Endothelial cell of umbilical vein (primary cell): ENCODE data around the gene COG2. TPM values are rescaled to one million over a fixed set of nuclear protein-coding genes. Genes with fewer than 3 reads are reported as not detected.

Source experiments
- BruUV-seq: library from RNA; stranded (reverse); fragments of 400-500 nt; replicated peaks from 2 replicates; lab custom pipeline; 2021; lab: Mats Ljungman, UMichigan
- CTCF ChIA-PET: fragments of 300-600, 350-600 bp; sonication (Branson Sonifier 250); formaldehyde crosslinking; loops from one replicate; lab custom pipeline; 2021; ENCODE audit warnings: antibody characterized with exemption, inconsistent platforms; lab: Charles Lee
- POLR2A ChIA-PET: fragments of 300-600, 350-600 bp; sonication (Branson Sonifier 250); formaldehyde crosslinking; loops from one replicate; lab custom pipeline; 2021; ENCODE audit warnings: antibody characterized with exemption, inconsistent platforms; lab: Charles Lee
- DNase-seq: peaks from one replicate; pipeline ENCODE4 v3.0.0-alpha.2; 2011; ENCODE audit warnings: low read depth, low spot score
- FAIRE-seq: peaks from 2 replicates; lab custom pipeline; 2011; peaks lifted over from hg19 to GRCh38; lab: Jason Lieb, UNC
- H2AFZ ChIP-seq: 2 replicates; pipeline ENCODE4 v1.6.0; 2012; ENCODE audit warnings: low read depth, low read length, control low read depth, inconsistent platforms
- H3K27ac ChIP-seq: 2 replicates; pipeline ENCODE4 v1.5.1; 2011; ENCODE audit warnings: low read depth, mild to moderate bottlenecking, control low read depth, low read length, moderate library complexity; ENCODE audit not compliant: insufficient read depth
- H3K27me3 ChIP-seq, 2 experiments: 2 replicates each; pipeline versions ENCODE4 v1.6.0 to v1.6.1; 2011; ENCODE audit warnings: low read length in 2 of 2, mixed read lengths in 1 of 2; ENCODE audit not compliant: control insufficient read depth in 2 of 2, insufficient read depth in 2 of 2
- H3K36me3 ChIP-seq, 2 experiments: 2 replicates in 1 of 2; 3 replicates in 1 of 2; pipeline ENCODE4 v1.5.1; 2011; ENCODE audit warnings: low read length in 2 of 2, mild to moderate bottlenecking in 1 of 2, moderate library complexity in 1 of 2; ENCODE audit not compliant: control insufficient read depth in 2 of 2, insufficient read depth in 2 of 2; ENCODE audit errors: extremely low read depth in 1 of 2
- H3K4me1 ChIP-seq: 3 replicates; pipeline ENCODE4 v1.5.1; 2011; ENCODE audit warnings: mild to moderate bottlenecking, low read length; ENCODE audit not compliant: control insufficient read depth, insufficient read depth; ENCODE audit errors: extremely low read depth
- H3K4me2 ChIP-seq: 2 replicates; pipeline ENCODE4 v1.6.1; 2011; ENCODE audit warnings: low read length, control low read depth, mixed read lengths; ENCODE audit not compliant: insufficient read depth
- H3K4me3 ChIP-seq, 3 experiments: fragments of 200-600 bp in 1 of 3; sonication (generic), shearing (Covaris generic) in 1 of 3; replicated peaks in 1 of 3; 2 replicates each; pipeline ENCODE4 v1.5.1; 2011 to 2016; ENCODE audit warnings: control low read depth in 3 of 3, low read length in 3 of 3, mild to moderate bottlenecking in 2 of 3, inconsistent platforms in 1 of 3, low read depth in 1 of 3, moderate library complexity in 1 of 3; ENCODE audit not compliant: insufficient read depth in 1 of 3
- H3K79me2 ChIP-seq: 2 replicates; pipeline ENCODE4 v1.6.0; 2012; ENCODE audit warnings: low read length, inconsistent platforms; ENCODE audit not compliant: control insufficient read depth, insufficient read depth
- H3K9ac ChIP-seq: replicated peaks from 2 replicates; pipeline ENCODE3; 2011; ENCODE audit warnings: low read length, control low read depth; ENCODE audit not compliant: insufficient read depth; ENCODE audit errors: extremely low read depth
- H3K9me1 ChIP-seq: replicated peaks from 3 replicates; pipeline ENCODE4 v1.6.0; 2011; ENCODE audit warnings: mild to moderate bottlenecking, low read length; ENCODE audit not compliant: control insufficient read depth, insufficient read depth; ENCODE audit errors: extremely low read depth
- H3K9me3 ChIP-seq: replicated peaks from 2 replicates; pipeline ENCODE4 v1.5.1; 2012; ENCODE audit warnings: low read length, inconsistent platforms; ENCODE audit not compliant: control insufficient read depth, insufficient read depth
- H4K20me1 ChIP-seq: replicated peaks from 2 replicates; pipeline ENCODE3; 2011; ENCODE audit warnings: mild to moderate bottlenecking, low read length; ENCODE audit not compliant: control insufficient read depth, insufficient read depth; ENCODE audit errors: extremely low read depth
- CTCF ChIP-seq, 2 donors: IDR thresholded peaks; 1 replicate in 1 of 2; 2 replicates in 1 of 2; pipeline ENCODE4 v1.5.1; 2011; ENCODE audit warnings: low read length in 2 of 2, mild to moderate bottlenecking in 2 of 2, moderate library complexity in 2 of 2, control low read depth in 1 of 2, inconsistent platforms in 1 of 2, low read depth in 1 of 2; ENCODE audit not compliant: insufficient read depth in 1 of 2; ENCODE audit errors: extremely low read depth in 1 of 2
- EZH2 ChIP-seq: IDR thresholded peaks from 2 replicates; pipeline ENCODE4 v1.6.1; 2012; ENCODE audit warnings: borderline replicate concordance, low read depth, mild to moderate bottlenecking, moderate library complexity, low read length, inconsistent platforms; ENCODE audit not compliant: severe bottlenecking
- FOS ChIP-seq: IDR thresholded peaks from 2 replicates; pipeline ENCODE4 v1.6.1; 2011; ENCODE audit warnings: mild to moderate bottlenecking, low read length, moderate library complexity, borderline replicate concordance; ENCODE audit not compliant: insufficient read depth
- GATA2 ChIP-seq: IDR thresholded peaks from 2 replicates; pipeline ENCODE4 v1.7.0; 2011; ENCODE audit warnings: low read depth, mild to moderate bottlenecking, moderate library complexity, mixed read lengths, low read length; ENCODE audit not compliant: insufficient read length, insufficient read depth
- JUN ChIP-seq: IDR thresholded peaks from 2 replicates; pipeline ENCODE4 v1.6.1; 2011; ENCODE audit warnings: borderline replicate concordance, low read depth; ENCODE audit not compliant: insufficient read length, insufficient read depth
- MAX ChIP-seq: IDR thresholded peaks from 2 replicates; pipeline ENCODE4 v1.6.1; 2011; ENCODE audit not compliant: insufficient read depth, insufficient read length
- MYC ChIP-seq: IDR thresholded peaks from one replicate; pipeline ENCODE4 v1.6.1; 2011; ENCODE audit warnings: mild to moderate bottlenecking, low read depth, low read length
- POLR2A ChIP-seq: IDR thresholded peaks from 2 replicates; pipeline ENCODE4 v1.6.1; 2012; ENCODE audit warnings: low read depth, mild to moderate bottlenecking, control low read depth, low read length
- POLR2AphosphoS5 ChIP-seq: IDR thresholded peaks from 2 replicates; pipeline ENCODE4 v1.6.1; 2012; ENCODE audit warnings: low read depth, mild to moderate bottlenecking, control low read depth, low read length, moderate library complexity; ENCODE audit not compliant: insufficient read depth
- dilution Hi-C: fragments of 300-500 bp; cut with MboI; formaldehyde crosslinking; loops from one replicate; pipeline ENCODE4 v1.15.0; 2019; ENCODE audit warnings: low sequenced_read_pairs; ENCODE audit not compliant: extremely low pct_ligation_motif_present
- intact Hi-C: fragments of 100-400 bp; cut with micrococcal nuclease; formaldehyde crosslinking; loops from one replicate; pipeline ENCODE4 v1.10.0; 2022
- polyA plus RNA-seq, 4 experiments: library from polyadenylated mRNA; depleted of rRNA in 3 of 4; stranded (reverse) in 3 of 4; unstranded in 1 of 4; fragments of >200 nt; gene quantifications; 2 replicates each; pipeline versions ENCODE4 v1.2.1 to v1.2.3, GENCODE V29; 2011 to 2012; ENCODE audit warnings: missing spikeins in 1 of 4
- total RNA-seq: library from RNA; stranded (reverse); gene quantifications from 2 replicates; pipeline ENCODE4 v1.2.3, GENCODE V29; 2021

The COG2 gene
- total and polyA plus RNA-seq, 2 donors (not counting 3 experiments of a cell fraction or from before 2014, with no cell fraction given) = 7.6 to 24.2 TPM

GRCh38 chr1:230706887-230707731, 64.8 kb downstream of the COG2 start:
- DNase-seq (no peak), FAIRE-seq (no peak)
- H3K4me1 ChIP-seq = no peaks in the 10 kb centered on the region
- no peaks in the 10 kb centered on the region for H3K9me3 ChIP-seq
- ChIA-PET POLR2A (no interaction called here), CTCF (no interaction called here)
- intact Hi-C loops (no loop called here), dilution Hi-C loops (no loop called here)
- H3K27me3 ChIP-seq = no peaks in the 10 kb centered on the region
- no peaks in the 10 kb centered on the region for H4K20me1 ChIP-seq
- H3K79me2 ChIP-seq = no peaks in the 10 kb centered on the region
- H2AFZ ChIP-seq = no peak overlapping the region
- no peak overlapping the region for H3K9ac ChIP-seq
- H3K36me3 ChIP-seq = no peaks in the 10 kb centered on the region
- no peak overlapping the region for H3K4me3 ChIP-seq
- H3K4me2 ChIP-seq = no peak overlapping the region
- no peaks in the 10 kb centered on the region for H3K9me1 ChIP-seq
- TF ChIP-seq POLR2A (no peak), FOS (no peak), EZH2 (no peak), MYC (no peak), JUN (no peak), GATA2 (no peak), POLR2AphosphoS5 (no peak), CTCF (IDR thresholded peaks at IDR 0.05; ENCODE audit: extremely low read depth in 1 of 2, insufficient read depth in 1 of 2, low read depth in 1 of 2, low read length in 2 of 2) (no peak), MAX (no peak)
- no TSS peak for BruUV-seq
- H3K27ac ChIP-seq = no peak overlapping the region
